ENCODE measurements around the gene ARMH2.
"Not testable (repeated sequence)": the region's sequence is repeated elsewhere in the genome, so short reads cannot be mapped to it uniquely, and the experiment has no call there.

Gene ARMH2

GRCh38 chr6:24752917-24753492 is 45.7 kb downstream of the ARMH2 start:
- no peak overlapping the region for H3K4me3 ChIP-seq (ENCODE audit: control insufficient read depth, low read depth, low read length)
- TF ChIP-seq, protein P1, sequence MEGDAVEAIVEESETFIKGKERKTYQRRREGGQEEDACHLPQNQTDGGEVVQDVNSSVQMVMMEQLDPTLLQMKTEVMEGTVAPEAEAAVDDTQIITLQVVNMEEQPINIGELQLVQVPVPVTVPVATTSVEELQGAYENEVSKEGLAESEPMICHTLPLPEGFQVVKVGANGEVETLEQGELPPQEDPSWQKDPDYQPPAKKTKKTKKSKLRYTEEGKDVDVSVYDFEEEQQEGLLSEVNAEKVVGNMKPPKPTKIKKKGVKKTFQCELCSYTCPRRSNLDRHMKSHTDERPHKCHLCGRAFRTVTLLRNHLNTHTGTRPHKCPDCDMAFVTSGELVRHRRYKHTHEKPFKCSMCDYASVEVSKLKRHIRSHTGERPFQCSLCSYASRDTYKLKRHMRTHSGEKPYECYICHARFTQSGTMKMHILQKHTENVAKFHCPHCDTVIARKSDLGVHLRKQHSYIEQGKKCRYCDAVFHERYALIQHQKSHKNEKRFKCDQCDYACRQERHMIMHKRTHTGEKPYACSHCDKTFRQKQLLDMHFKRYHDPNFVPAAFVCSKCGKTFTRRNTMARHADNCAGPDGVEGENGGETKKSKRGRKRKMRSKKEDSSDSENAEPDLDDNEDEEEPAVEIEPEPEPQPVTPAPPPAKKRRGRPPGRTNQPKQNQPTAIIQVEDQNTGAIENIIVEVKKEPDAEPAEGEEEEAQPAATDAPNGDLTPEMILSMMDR (conservative IDR thresholded peaks at IDR 0.05; ENCODE audit: control insufficient read depth, insufficient read depth, low read depth, low read length): no peak
- DNase-seq (ENCODE audit: low read depth): no peak

DNA sequence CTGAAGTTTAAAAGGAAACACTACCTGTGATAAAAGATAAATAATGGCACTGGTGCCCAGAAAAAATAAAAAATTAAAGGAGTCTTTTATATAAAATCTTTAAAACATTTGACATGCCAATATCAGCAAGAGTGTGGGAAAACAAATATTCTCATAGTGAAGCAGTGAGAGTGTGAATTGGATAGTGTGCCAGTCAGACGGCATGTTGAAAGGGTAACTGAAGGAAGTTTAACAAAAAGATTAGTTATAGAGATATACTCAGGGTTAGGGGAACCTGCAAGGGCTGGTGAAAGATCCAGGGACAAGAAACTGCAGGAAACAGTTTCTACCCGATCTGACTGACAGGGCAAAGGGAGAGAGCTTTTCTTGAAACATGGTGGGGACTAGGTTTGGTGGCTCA is 46.2 kb downstream of the ARMH2 start:
- no peak overlapping the region for H3K4me3 ChIP-seq (ENCODE audit: control insufficient read depth, low read depth, low read length)
- DNase-seq (ENCODE audit: low read depth): no peak
- TF ChIP-seq, protein P1 (conservative IDR thresholded peaks at IDR 0.05; ENCODE audit: control insufficient read depth, insufficient read depth, low read depth, low read length): no peak

DNA sequence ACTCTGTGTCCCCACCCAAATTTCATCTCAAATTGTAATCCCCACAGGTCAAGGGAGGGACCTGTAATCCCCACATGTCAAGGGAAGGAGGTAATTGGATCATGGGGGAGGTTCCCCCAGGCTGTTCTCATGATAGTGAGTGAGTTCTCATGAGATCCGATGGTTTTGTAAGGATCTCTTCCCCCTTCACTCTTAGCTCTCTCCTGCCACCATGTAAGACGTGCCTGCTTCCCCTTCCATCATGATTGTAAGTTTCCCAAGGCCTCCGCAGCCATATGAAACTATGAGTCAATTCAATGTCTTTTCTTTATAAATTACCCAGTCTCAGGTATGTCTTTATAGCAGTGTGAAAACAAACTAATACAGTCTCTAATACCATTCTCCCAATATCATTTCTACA is 47.8 kb downstream of the ARMH2 start:
- not testable (repeated sequence) for H3K4me3 ChIP-seq (ENCODE audit: control insufficient read depth, low read depth, low read length); DNase-seq (ENCODE audit: low read depth)

- DNase-seq (ENCODE audit: low read depth): no peak
Observed at GRCh38 chr6:24749297-24749696, 49.4 kb downstream of the ARMH2 start.

More at GRCh38 chr6:24749297-24749696, 49.4 kb downstream of the ARMH2 start:
- no peak overlapping the region for H3K4me3 ChIP-seq (ENCODE audit: control insufficient read depth, low read depth, low read length)
- TF ChIP-seq, protein P1 (conservative IDR thresholded peaks at IDR 0.05; ENCODE audit: control insufficient read depth, insufficient read depth, low read depth, low read length): no peak
